GM23338 (cell line): ENCODE results near the gene POLR2F.

Source experiments
- CREB1 ChIP-seq: fragments of 250-450 bp; sonication (Bioruptor Pico); IDR thresholded peaks from 2 replicates; pipeline ENCODE4 v1.5.0; 2020; ENCODE audit warnings: low read depth, mild to moderate bottlenecking, moderate library complexity
- CTCF ChIP-seq, 2 experiments: fragments of 200-600 bp in 1 of 2; sonication (generic) in 1 of 2; conservative IDR thresholded peaks; 2 replicates each; pipeline versions ENCODE4 v1.5.1 to v1.6.1; 2016 to 2017; ENCODE audit warnings: antibody characterized with exemption in 2 of 2, low read depth in 2 of 2, mild to moderate bottlenecking in 2 of 2, moderate library complexity in 1 of 2
- ETS1 ChIP-seq: IDR thresholded peaks from 2 replicates; pipeline ENCODE4 v1.6.1; 2016; ENCODE audit warnings: antibody characterized with exemption
- EZH2 ChIP-seq: fragments of 200-600 bp; sonication (generic); IDR thresholded peaks from one replicate; pipeline ENCODE4 v1.8.0; 2017; ENCODE audit warnings: antibody characterized with exemption, mild to moderate bottlenecking, low read depth; ENCODE audit not compliant: unreplicated experiment
- EZH2phosphoT487 ChIP-seq: fragments of 200-600 bp; sonication (generic); IDR thresholded peaks from one replicate; pipeline ENCODE4 v1.8.1; 2018; ENCODE audit warnings: antibody characterized with exemption; ENCODE audit not compliant: unreplicated experiment
- JUNB ChIP-seq: IDR thresholded peaks from one replicate; pipeline ENCODE4 v1.6.1; 2016; ENCODE audit warnings: antibody characterized with exemption; ENCODE audit not compliant: unreplicated experiment
- POLR2AphosphoS5 ChIP-seq: IDR thresholded peaks from 2 replicates; pipeline ENCODE4 v1.6.1; 2016; ENCODE audit warnings: antibody characterized with exemption, low read depth
- REST ChIP-seq: IDR thresholded peaks from one replicate; pipeline ENCODE4 v1.6.1; 2018; ENCODE audit warnings: antibody characterized with exemption; ENCODE audit not compliant: unreplicated experiment
- STAT1 ChIP-seq: IDR thresholded peaks from one replicate; pipeline ENCODE4 v1.6.1; 2016; ENCODE audit warnings: antibody characterized with exemption; ENCODE audit not compliant: unreplicated experiment
- ZNF114 ChIP-seq: fragments of 250-450 bp; sonication (Bioruptor Pico); IDR thresholded peaks from 2 replicates; pipeline ENCODE4 v1.5.0; 2020; ENCODE audit warnings: mild to moderate bottlenecking, moderate library complexity
- ZNF331 ChIP-seq: fragments of 250-450 bp; sonication (Bioruptor Pico); IDR thresholded peaks from 2 replicates; pipeline ENCODE4 v1.5.0; 2020; ENCODE audit warnings: low read depth, mild to moderate bottlenecking, moderate library complexity
- ZNF462 ChIP-seq: fragments of 250-450 bp; sonication (Bioruptor Pico); IDR thresholded peaks from 2 replicates; pipeline ENCODE4 v1.5.0; 2020; ENCODE audit warnings: mild to moderate bottlenecking, moderate library complexity

GRCh38 chr22:37959231-37959825, 5.8 kb downstream of the POLR2F start:
- TF ChIP-seq POLR2AphosphoS5: no peak
- no peak for TF ChIP-seq CTCF (conservative IDR thresholded peaks at IDR 0.05; ENCODE audit: low read depth in 2 of 2)
- no peak for TF ChIP-seq EZH2
- no peak for TF ChIP-seq STAT1
- TF ChIP-seq EZH2phosphoT487: no peak
- TF ChIP-seq ETS1: no peak
- no peak for TF ChIP-seq JUNB
- no peak for TF ChIP-seq REST
- TF ChIP-seq CREB1 (CRISPR knock-in tag): no peak
- TF ChIP-seq ZNF114: no peak
- TF ChIP-seq ZNF462 (CRISPR knock-in tag): no peak
- TF ChIP-seq ZNF331 (CRISPR knock-in tag): no peak
